Breast epithelium (tissue), 4 donors: ENCODE data around the gene FABP1. TPM values are rescaled to one million over a fixed set of nuclear protein-coding genes. Genes with fewer than 3 reads are reported as not detected.

Experiments used
- DNase-seq, 2 donors: peaks; one replicate each; pipeline ENCODE4 v3.0.0-alpha.2; 2019; ENCODE audit warnings: low spot score in 2 of 2
- H3K27ac ChIP-seq, 2 donors: fragments of 200-600 bp; sonication (generic) in 1 of 2; one replicate each; pipeline ENCODE4 v1.5.1; 2016 to 2019; ENCODE audit warnings: mild to moderate bottlenecking in 1 of 2
- H3K27me3 ChIP-seq, 2 donors: fragments of 200-600 bp; sonication (generic) in 1 of 2; one replicate each; pipeline versions ENCODE4 v1.5.1 to v1.6.0; 2017 to 2019; ENCODE audit warnings: control low read depth in 1 of 2, mild to moderate bottlenecking in 1 of 2
- H3K36me3 ChIP-seq: fragments of 200-600 bp; one replicate; pipeline ENCODE4 v1.5.1; 2019
- H3K4me1 ChIP-seq, 2 donors: fragments of 200-600 bp; sonication (generic); one replicate each; pipeline ENCODE4 v1.5.1; 2016 to 2019; ENCODE audit warnings: control low read depth in 1 of 2
- H3K4me3 ChIP-seq, 3 donors: fragments of 200-600 bp; sonication (generic); 1 replicate in 2 of 3; 2 replicates in 1 of 3; pipeline ENCODE4 v1.5.1; 2016 to 2019; ENCODE audit warnings: mild to moderate bottlenecking in 3 of 3, moderate library complexity in 2 of 3
- H3K9me3 ChIP-seq, 2 donors: fragments of 200-600 bp; sonication (generic) in 1 of 2; one replicate each; pipeline ENCODE4 v1.5.1; 2016 to 2019; ENCODE audit warnings: control low read depth in 1 of 2
- POLR2A ChIP-seq: fragments of 450-650 bp; IDR thresholded peaks from one replicate; pipeline ENCODE4 v1.6.1; 2016; ENCODE audit warnings: antibody characterized with exemption, mild to moderate bottlenecking, moderate library complexity
- POLR2AphosphoS5 ChIP-seq, 3 donors: sonication (generic); formaldehyde crosslinking; IDR thresholded peaks; one replicate each; pipeline ENCODE4 v1.6.1; 2017; ENCODE audit warnings: antibody characterized with exemption in 3 of 3
- intact Hi-C: fragments of 100-400 bp; cut with DNase I; formaldehyde crosslinking; loops from one replicate; pipeline ENCODE4 v1.15.1; 2023; ENCODE audit warnings: low total_unique reads
- total RNA-seq, 3 donors: library from RNA; depleted of rRNA; stranded (reverse); fragments of >200 nt; gene quantifications; one replicate each; pipeline ENCODE4 v1.1.0, GENCODE V29; 2016
- TF ChIP-seq, protein P1 (sequence below), 3 donors: fragments of 450-650 bp; IDR thresholded peaks; one replicate each; pipeline ENCODE4 v1.5.1; 2016 to 2017; ENCODE audit warnings: antibody characterized with exemption in 3 of 3, mild to moderate bottlenecking in 3 of 3, moderate library complexity in 3 of 3

The FABP1 gene
- total RNA-seq, 3 donors from 2014 or later = 20.0 TPM; not detected in 2

DNA sequence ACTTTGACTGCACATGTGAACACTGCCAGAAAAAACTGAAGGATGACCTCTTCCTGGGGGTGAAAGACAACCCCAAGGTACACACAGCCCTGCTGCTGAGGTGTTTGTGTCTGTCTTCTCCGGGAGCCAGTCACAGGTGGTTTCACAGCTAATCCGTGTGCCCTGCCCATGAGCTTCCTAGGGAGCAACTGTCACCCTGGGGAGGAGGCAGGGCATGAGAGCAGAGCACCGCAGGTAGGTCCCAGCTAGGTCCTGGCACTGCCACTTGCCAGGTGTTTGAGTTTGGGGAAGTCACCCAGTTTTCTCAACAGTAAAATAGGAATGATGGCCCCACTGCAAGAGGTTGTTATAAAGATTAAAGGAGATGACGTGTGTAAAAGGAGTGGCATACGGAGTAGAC lies 31.2 kb downstream of the FABP1 start:
- Histone ChIP-seq H3K27ac (no peak overlapping the region), H3K36me3 (no peaks in the 10 kb centered on the region), H3K27me3 (no peaks in the 10 kb centered on the region), H3K4me1 (no peaks in the 10 kb centered on the region), H3K9me3 (no peaks in the 10 kb centered on the region), H3K4me3 (no peak overlapping the region)
- TF ChIP-seq POLR2A (no peak), POLR2AphosphoS5 (IDR thresholded peaks at IDR 0.05) (no peak)
- TF ChIP-seq, protein P1, sequence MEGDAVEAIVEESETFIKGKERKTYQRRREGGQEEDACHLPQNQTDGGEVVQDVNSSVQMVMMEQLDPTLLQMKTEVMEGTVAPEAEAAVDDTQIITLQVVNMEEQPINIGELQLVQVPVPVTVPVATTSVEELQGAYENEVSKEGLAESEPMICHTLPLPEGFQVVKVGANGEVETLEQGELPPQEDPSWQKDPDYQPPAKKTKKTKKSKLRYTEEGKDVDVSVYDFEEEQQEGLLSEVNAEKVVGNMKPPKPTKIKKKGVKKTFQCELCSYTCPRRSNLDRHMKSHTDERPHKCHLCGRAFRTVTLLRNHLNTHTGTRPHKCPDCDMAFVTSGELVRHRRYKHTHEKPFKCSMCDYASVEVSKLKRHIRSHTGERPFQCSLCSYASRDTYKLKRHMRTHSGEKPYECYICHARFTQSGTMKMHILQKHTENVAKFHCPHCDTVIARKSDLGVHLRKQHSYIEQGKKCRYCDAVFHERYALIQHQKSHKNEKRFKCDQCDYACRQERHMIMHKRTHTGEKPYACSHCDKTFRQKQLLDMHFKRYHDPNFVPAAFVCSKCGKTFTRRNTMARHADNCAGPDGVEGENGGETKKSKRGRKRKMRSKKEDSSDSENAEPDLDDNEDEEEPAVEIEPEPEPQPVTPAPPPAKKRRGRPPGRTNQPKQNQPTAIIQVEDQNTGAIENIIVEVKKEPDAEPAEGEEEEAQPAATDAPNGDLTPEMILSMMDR (IDR thresholded peaks at IDR 0.05) = no peak
- no peak for DNase-seq
- intact Hi-C loops = no loop called here

DNA sequence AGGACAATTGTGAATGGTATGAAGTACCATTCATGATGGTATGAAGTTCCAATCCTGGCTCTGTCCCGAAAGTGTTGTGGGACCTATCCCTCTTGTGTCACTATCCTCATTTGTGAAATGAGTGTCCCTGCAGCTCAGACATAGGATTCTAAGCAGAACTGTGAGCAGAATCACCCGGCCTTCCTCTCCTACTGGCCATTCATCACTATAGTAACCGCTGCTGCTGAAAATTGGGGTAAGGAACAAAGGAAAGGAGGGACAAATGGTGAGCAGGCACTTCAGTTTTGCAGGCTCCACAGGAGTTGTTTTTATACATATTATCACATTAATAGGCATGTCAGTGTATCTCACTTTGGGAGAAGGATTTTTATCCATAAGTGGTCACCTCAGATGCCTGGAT lies 32.8 kb downstream of the FABP1 start:
- intact Hi-C loops = no loop called here
- DNase-seq = no peak
- no peaks in the 10 kb centered on the region for H3K4me1 ChIP-seq
- TF ChIP-seq, protein P1 (IDR thresholded peaks at IDR 0.05) = no peak
- TF ChIP-seq POLR2A (no peak), POLR2AphosphoS5 (IDR thresholded peaks at IDR 0.05) (no peak)
- H3K27me3 ChIP-seq = no peaks in the 10 kb centered on the region
- H3K27ac ChIP-seq = no peak overlapping the region
- no peaks in the 10 kb centered on the region for H3K36me3 ChIP-seq
- H3K9me3 ChIP-seq = no peaks in the 10 kb centered on the region
- no peak overlapping the region for H3K4me3 ChIP-seq

- TF ChIP-seq, protein P1 (IDR thresholded peaks at IDR 0.05) = no peak
- TF ChIP-seq POLR2AphosphoS5 (IDR thresholded peaks at IDR 0.05) (no peak), POLR2A (no peak)
- H3K4me1 ChIP-seq = no peaks in the 10 kb centered on the region
- DNase-seq = no peak
- no peaks in the 10 kb centered on the region for H3K27me3 ChIP-seq
- H3K4me3 ChIP-seq = no peak overlapping the region
- H3K27ac ChIP-seq = no peak overlapping the region
- H3K9me3 ChIP-seq = no peaks in the 10 kb centered on the region
- no peaks in the 10 kb centered on the region for H3K36me3 ChIP-seq
- intact Hi-C loops = no loop called here
Measured at GRCh38 chr2:88092773-88093172, 35.1 kb downstream of the FABP1 start.

DNA sequence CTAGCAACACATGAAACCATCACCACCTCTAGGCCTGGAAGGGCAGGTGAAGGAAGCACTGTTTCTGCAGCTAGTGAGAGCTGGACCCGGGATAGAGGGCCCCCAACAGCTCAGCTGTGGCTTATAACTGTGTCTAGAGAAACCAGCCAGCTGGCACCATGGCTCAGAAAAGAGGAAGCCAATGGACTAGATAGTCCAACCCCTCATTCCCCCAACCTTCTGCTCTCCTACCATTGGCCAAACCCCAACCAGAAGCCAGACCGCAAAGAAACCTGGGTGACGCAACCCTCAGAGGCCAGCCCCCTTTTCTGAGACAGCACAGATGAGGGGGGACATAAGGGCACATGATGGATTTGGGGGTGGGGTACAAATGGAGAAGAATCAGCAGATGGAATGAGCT lies 35.9 kb downstream of the FABP1 start:
- intact Hi-C loops = no loop called here

GRCh38 chr2:88090446-88091283 lies 37.2 kb downstream of the FABP1 start:
- Histone ChIP-seq H3K9me3 (no peaks in the 10 kb centered on the region), H3K4me1 (no peaks in the 10 kb centered on the region), H3K4me3 (no peak overlapping the region), H3K27ac (no peak overlapping the region), H3K36me3 (no peaks in the 10 kb centered on the region), H3K27me3 (no peaks in the 10 kb centered on the region)
- intact Hi-C loops = no loop called here
- no peak for DNase-seq
- no peak for TF ChIP-seq POLR2A
- TF ChIP-seq POLR2AphosphoS5 (IDR thresholded peaks at IDR 0.05) = no peak
- TF ChIP-seq, protein P1 (IDR thresholded peaks at IDR 0.05) = no peak

More for the DNA sequence above, 35.9 kb downstream of the FABP1 start:
- no peaks in the 10 kb centered on the region for H3K27me3 ChIP-seq
- TF ChIP-seq POLR2A (no peak), POLR2AphosphoS5 (IDR thresholded peaks at IDR 0.05) (no peak)
- TF ChIP-seq, protein P1 (IDR thresholded peaks at IDR 0.05) = no peak
- H3K36me3 ChIP-seq = no peaks in the 10 kb centered on the region
- DNase-seq = no peak
- H3K27ac ChIP-seq = no peak overlapping the region
- no peaks in the 10 kb centered on the region for H3K4me1 ChIP-seq
- H3K4me3 ChIP-seq = no peak overlapping the region
- H3K9me3 ChIP-seq = no peaks in the 10 kb centered on the region
